HuH-7 (cell line): Measurements from ENCODE around the gene SYTL2.

Source experiments
- DNase-seq: peaks from one replicate; pipeline ENCODE4 v3.0.0; 2011; ENCODE audit warnings: low spot score

The SYTL2 gene

GRCh38 chr11:85732965-85733364, 78.0 kb downstream of the SYTL2 start:
- no peak for DNase-seq

- DNase-seq: no peak
Measured at GRCh38 chr11:85726381-85726780, 84.6 kb downstream of the SYTL2 start.

GRCh38 chr11:85725510-85726258, 85.3 kb downstream of the SYTL2 start:
- no peak for DNase-seq

GRCh38 chr11:85724748-85725465, 86.0 kb downstream of the SYTL2 start:
- no peak for DNase-seq

- no peak for DNase-seq
Measured at GRCh38 chr11:85723088-85723487, 87.9 kb downstream of the SYTL2 start.

- no peak for DNase-seq
Measured at GRCh38 chr11:85721191-85721590, 89.8 kb downstream of the SYTL2 start.

- DNase-seq: no peak
Measured at GRCh38 chr11:85718991-85719807, 91.7 kb downstream of the SYTL2 start.

- DNase-seq: no peak
Measured at GRCh38 chr11:85718126-85718943, 92.6 kb downstream of the SYTL2 start.

GRCh38 chr11:85717429-85717828, 93.5 kb downstream of the SYTL2 start:
- DNase-seq: no peak

GRCh38 chr11:85712953-85713352, 98.0 kb downstream of the SYTL2 start:
- DNase-seq: no peak

- no peak for DNase-seq
Measured at GRCh38 chr11:85710917-85711316, 100.0 kb downstream of the SYTL2 start.

GRCh38 chr11:85709941-85710702, 100.8 kb downstream of the SYTL2 start:
- no peak for DNase-seq

GRCh38 chr11:85705800-85706199, 105.1 kb downstream of the SYTL2 start:
- no peak for DNase-seq

GRCh38 chr11:85704967-85705366, 106.0 kb downstream of the SYTL2 start:
- no peak for DNase-seq

GRCh38 chr11:85699957-85700741, 110.8 kb downstream of the SYTL2 start:
- no peak for DNase-seq

- no peak for DNase-seq
Measured at GRCh38 chr11:85698195-85698594, 112.7 kb downstream of the SYTL2 start.

GRCh38 chr11:85697747-85698146, 113.2 kb downstream of the SYTL2 start:
- DNase-seq: no peak

- no peak for DNase-seq
Measured at GRCh38 chr11:85695546-85695945, 115.4 kb downstream of the SYTL2 start.

- peak; percentile 29 for DNase-seq
Measured at GRCh38 chr11:85694385-85694980, 116.5 kb downstream of the SYTL2 start.
